MCF 10A (cell line): Measurements from ENCODE around the gene FGF11. TPM values are rescaled to one million over a fixed set of nuclear protein-coding genes. Genes with fewer than 3 reads are reported as not detected.
A peak's percentile ranks its signal among the peaks of the same experiment; 100 is the strongest.

Experiments
- BruUV-seq: library from RNA; stranded (reverse); fragments of 400-500 nt; replicated peaks from 2 replicates; lab custom pipeline; 2021; lab: Mats Ljungman, UMichigan
- CTCF ChIA-PET: fragments of 300-600 bp; sonication (Branson Sonifier 250); formaldehyde crosslinking; extraction: SDS; loops from one replicate; lab custom pipeline; 2021; ENCODE audit warnings: antibody characterized with exemption, inconsistent platforms; lab: Yijun Ruan, JAX
- POLR2A ChIA-PET: fragments of 300-600, 350-650 bp; sonication (Branson Sonifier 250); formaldehyde crosslinking; extraction: SDS; loops from one replicate; lab custom pipeline; 2020; ENCODE audit warnings: antibody characterized with exemption, inconsistent platforms; lab: Yijun Ruan, JAX
- DNase-seq: peaks from one replicate; pipeline ENCODE4 v3.0.0-alpha.2; 2018; ENCODE audit not compliant: unreplicated experiment
- H3K27ac Mint-ChIP-seq: one replicate; pipeline ENCODE4 v1.8.0; 2022; ENCODE audit warnings: mild to moderate bottlenecking, low read depth, mixed read lengths; ENCODE audit not compliant: unreplicated experiment
- H3K27me3 Mint-ChIP-seq: one replicate; pipeline ENCODE4 v1.8.0; 2022; ENCODE audit warnings: mixed read lengths; ENCODE audit not compliant: insufficient read depth, unreplicated experiment
- H3K36me3 Mint-ChIP-seq: one replicate; pipeline ENCODE4 v1.8.0; 2022; ENCODE audit warnings: mild to moderate bottlenecking, moderate library complexity, mixed read lengths; ENCODE audit not compliant: insufficient read depth, unreplicated experiment
- H3K4me1 Mint-ChIP-seq: one replicate; pipeline ENCODE4 v1.8.0; 2022; ENCODE audit warnings: mixed read lengths; ENCODE audit not compliant: insufficient read depth, unreplicated experiment
- H3K4me3 Mint-ChIP-seq: one replicate; pipeline ENCODE4 v1.8.0; 2022; ENCODE audit warnings: mild to moderate bottlenecking, moderate library complexity, mixed read lengths; ENCODE audit not compliant: unreplicated experiment
- H3K9me3 Mint-ChIP-seq: one replicate; pipeline ENCODE4 v1.8.0; 2022; ENCODE audit warnings: mixed read lengths; ENCODE audit not compliant: unreplicated experiment
- intact Hi-C: fragments of 100-400 bp; cut with micrococcal nuclease; formaldehyde crosslinking; loops from 2 replicates; pipeline ENCODE4 v1.14.1; 2022
- total RNA-seq: library from RNA; stranded (reverse); gene quantifications from 2 replicates; pipeline ENCODE4 v1.2.3, GENCODE V29; 2022
- TF ChIP-seq, protein P1 (sequence below): fragments of 200-600 bp; IDR thresholded peaks from one replicate; pipeline ENCODE4 v1.8.0; 2022; ENCODE audit warnings: antibody characterized with exemption, mild to moderate bottlenecking; ENCODE audit not compliant: unreplicated experiment

FGF11 gene
- total RNA-seq, 1 experiment from 2014 or later = 0.84 TPM

DNA sequence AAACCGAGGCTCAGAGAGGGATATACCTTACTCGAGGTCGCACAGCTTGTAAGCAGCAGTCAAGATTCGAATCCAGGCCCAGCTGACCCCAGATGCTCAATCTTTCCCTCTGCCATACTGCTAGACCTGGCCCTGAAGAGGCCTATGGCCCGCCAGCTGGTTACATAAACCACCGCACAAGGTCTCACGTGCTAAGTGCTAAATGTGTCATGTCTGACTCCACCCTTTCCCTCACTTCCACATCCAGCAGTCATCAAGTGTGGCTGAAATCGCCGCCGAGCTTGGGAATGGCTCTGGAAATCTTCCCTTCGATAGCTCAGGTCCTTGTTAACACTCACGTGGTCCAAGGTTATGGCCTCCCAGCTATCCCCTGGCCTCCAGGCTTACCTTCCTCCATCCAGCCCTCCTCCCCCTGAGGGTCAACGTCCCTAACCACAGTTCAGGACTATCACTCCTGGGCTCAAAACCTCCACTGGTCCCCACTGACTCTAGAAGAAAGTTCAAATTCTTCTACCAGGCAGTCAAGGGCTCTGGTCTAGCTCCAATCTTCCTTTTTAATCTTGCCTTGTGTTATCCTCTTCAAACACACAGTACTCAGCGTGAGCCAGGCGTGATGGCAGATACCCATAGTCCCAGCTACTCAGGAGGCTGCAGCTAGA is 36.6 kb downstream of the FGF11 start:
- Mint-ChIP-seq H3K4me3 (peak overlapping the region; percentile 20), H3K4me1 (peaks cover 35% of the 10 kb centered on the region), H3K27me3 (no peaks in the 10 kb centered on the region), H3K9me3 (no peaks in the 10 kb centered on the region), H3K36me3 (peaks cover 25% of the 10 kb centered on the region), H3K27ac (peak overlapping the region; percentile 76)
- TF ChIP-seq, protein P1, sequence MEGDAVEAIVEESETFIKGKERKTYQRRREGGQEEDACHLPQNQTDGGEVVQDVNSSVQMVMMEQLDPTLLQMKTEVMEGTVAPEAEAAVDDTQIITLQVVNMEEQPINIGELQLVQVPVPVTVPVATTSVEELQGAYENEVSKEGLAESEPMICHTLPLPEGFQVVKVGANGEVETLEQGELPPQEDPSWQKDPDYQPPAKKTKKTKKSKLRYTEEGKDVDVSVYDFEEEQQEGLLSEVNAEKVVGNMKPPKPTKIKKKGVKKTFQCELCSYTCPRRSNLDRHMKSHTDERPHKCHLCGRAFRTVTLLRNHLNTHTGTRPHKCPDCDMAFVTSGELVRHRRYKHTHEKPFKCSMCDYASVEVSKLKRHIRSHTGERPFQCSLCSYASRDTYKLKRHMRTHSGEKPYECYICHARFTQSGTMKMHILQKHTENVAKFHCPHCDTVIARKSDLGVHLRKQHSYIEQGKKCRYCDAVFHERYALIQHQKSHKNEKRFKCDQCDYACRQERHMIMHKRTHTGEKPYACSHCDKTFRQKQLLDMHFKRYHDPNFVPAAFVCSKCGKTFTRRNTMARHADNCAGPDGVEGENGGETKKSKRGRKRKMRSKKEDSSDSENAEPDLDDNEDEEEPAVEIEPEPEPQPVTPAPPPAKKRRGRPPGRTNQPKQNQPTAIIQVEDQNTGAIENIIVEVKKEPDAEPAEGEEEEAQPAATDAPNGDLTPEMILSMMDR = no peak
- intact Hi-C loops = no loop called here
- no TSS peak for BruUV-seq
- no peak for DNase-seq
- POLR2A ChIA-PET = interaction anchor here (0.6 to 6.9 kb wide), 16 partner anchors 9 to 210 kb away, joined by 3 to 115 read pairs (median 8); partner anchors contain the start of genes CHRNB1, FGF11, MPDU1 and POLR2A
- CTCF ChIA-PET = interaction anchor here (0.6 to 3.2 kb wide), 11 partner anchors 9 to 212 kb away, joined by 3 to 21 read pairs (median 3); partner anchors contain the start of genes TMEM95 and TP53

DNA sequence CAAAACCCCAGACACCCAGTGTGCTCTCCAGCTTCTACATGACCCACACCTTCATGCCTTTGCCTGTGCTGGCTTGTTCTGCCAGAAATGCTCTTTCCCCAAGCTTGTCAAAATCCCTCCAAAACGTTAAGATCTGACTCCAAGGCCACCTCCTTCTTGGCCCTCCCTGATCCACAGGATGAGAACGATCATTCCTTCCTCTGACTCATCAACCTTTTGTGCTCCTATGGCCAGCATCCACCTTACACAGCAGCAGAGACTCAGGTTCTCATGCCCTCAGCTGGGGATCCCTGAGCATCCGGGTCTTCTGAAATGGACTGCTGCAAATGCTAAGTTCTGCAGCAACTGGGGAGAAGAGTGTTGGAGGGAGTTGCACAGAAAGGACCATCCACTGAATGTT is 37.2 kb downstream of the FGF11 start:
- BruUV-seq = no TSS peak
- Mint-ChIP-seq H3K27me3 (no peaks in the 10 kb centered on the region), H3K9me3 (no peaks in the 10 kb centered on the region), H3K27ac (peak overlapping the region; percentile 76), H3K4me3 (peak overlapping the region; percentile 20), H3K4me1 (peaks cover 35% of the 10 kb centered on the region), H3K36me3 (peaks cover 25% of the 10 kb centered on the region)
- TF ChIP-seq, protein P1 = no peak
- ChIA-PET CTCF (interaction anchor here (0.5 to 3.2 kb wide), 11 partner anchors 9 to 641 kb away, joined by 3 to 21 read pairs (median 3); partner anchors contain the start of genes TMEM95 and TP53), POLR2A (interaction anchor here (0.7 to 6.9 kb wide), 16 partner anchors 9 to 679 kb away, joined by 3 to 115 read pairs (median 8); partner anchors contain the start of genes CHRNB1, FGF11, MPDU1 and POLR2A)
- intact Hi-C loops = no loop called here
- peak; percentile 82 for DNase-seq

DNA sequence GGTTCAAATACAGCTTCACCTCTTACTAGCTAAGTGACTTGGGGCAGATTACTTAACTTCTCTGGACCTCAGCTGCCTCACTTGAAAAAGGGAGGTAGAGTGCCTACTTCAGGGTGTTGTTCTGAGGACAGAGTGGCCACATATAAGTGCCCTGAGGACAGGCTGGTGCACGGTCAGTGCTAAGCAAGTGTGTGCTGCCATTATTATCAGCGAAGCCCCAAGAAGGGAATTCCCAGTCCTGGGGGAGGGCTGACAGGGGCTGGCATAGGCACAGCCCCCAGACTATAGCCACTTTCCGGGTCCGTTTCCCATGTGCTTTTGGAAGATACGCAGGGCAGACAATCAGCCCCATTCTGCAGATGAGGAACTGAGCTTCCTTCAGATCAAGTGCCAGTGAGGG is 37.6 kb downstream of the FGF11 start:
- H3K4me1 Mint-ChIP-seq = peaks cover 35% of the 10 kb centered on the region
- POLR2A ChIA-PET = interaction anchor here (0.7 to 6.9 kb wide), 14 partner anchors 8 to 679 kb away, joined by 3 to 115 read pairs (median 8); partner anchors contain the start of genes CHRNB1, FGF11, MPDU1 and POLR2A
- peak overlapping the region; percentile 76 for H3K27ac Mint-ChIP-seq
- H3K27me3 Mint-ChIP-seq = no peaks in the 10 kb centered on the region
- TF ChIP-seq, protein P1 = no peak
- no peak for DNase-seq
- intact Hi-C loops = no loop called here
- peaks cover 25% of the 10 kb centered on the region for H3K36me3 Mint-ChIP-seq
- H3K9me3 Mint-ChIP-seq = no peaks in the 10 kb centered on the region
- CTCF ChIA-PET = interaction anchor here (0.5 to 3.2 kb wide), 10 partner anchors 10 to 641 kb away, joined by 3 to 21 read pairs (median 4); partner anchors contain the start of gene TP53
- H3K4me3 Mint-ChIP-seq = peak overlapping the region; percentile 20
- TSS peak; percentile 12 for BruUV-seq
